ENCODE data around the gene SELENBP1.
A peak's percentile ranks its signal among the peaks of the same experiment; 100 is the strongest.

Gene SELENBP1

GRCh38 chr1:151344291-151344690 lies 28.2 kb downstream of the SELENBP1 start:
- no peak for DNase-seq (ENCODE audit: low read depth in 2 of 3, low spot score in 2 of 3)

- DNase-seq (ENCODE audit: low read depth in 2 of 3, low spot score in 2 of 3) = no peak
Measured at GRCh38 chr1:151343587-151343986, 28.9 kb downstream of the SELENBP1 start.

DNA sequence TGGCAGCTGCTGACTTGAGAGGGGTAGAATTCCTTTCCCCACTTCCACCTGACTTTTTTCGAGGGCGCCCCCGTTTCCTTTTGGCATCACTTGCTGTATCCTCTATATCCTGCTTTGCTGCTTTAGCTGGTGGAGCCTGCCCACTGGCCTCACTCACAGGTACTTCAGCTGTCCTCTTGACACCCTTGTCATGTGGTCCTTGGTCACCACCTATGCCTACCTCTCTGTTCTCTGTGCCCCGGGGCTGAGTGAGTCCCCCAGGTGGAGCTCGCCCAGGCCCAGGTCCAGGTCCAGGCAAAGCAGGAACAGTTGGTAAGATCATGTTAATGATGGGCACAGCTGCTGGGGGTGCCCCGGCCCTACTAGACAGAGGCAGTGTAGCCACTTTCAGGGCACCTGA lies 29.9 kb downstream of the SELENBP1 start:
- no peak for DNase-seq (ENCODE audit: low read depth in 2 of 3, low spot score in 2 of 3)

DNA sequence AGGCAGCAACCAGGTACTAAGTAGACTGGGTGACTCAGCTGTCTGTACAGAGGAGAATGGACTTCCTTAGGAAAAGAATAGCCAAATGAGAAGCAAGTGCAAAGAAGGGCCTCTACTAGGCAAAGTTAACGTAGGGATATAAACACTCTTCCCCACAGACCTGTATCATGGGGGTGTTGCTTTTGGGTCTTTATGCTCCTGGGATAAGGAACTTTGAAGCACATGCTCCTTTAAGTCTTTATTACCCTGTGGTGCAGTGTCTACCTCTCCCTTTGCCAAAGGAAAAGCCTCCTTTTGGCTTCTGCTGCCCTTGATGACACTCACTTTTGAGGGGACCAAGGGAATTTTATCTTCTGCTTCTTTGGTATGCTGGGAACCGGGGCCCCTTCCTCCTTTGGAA lies 30.5 kb downstream of the SELENBP1 start:
- DNase-seq (ENCODE audit: low read depth in 2 of 3, low spot score in 2 of 3) = no peak

DNA sequence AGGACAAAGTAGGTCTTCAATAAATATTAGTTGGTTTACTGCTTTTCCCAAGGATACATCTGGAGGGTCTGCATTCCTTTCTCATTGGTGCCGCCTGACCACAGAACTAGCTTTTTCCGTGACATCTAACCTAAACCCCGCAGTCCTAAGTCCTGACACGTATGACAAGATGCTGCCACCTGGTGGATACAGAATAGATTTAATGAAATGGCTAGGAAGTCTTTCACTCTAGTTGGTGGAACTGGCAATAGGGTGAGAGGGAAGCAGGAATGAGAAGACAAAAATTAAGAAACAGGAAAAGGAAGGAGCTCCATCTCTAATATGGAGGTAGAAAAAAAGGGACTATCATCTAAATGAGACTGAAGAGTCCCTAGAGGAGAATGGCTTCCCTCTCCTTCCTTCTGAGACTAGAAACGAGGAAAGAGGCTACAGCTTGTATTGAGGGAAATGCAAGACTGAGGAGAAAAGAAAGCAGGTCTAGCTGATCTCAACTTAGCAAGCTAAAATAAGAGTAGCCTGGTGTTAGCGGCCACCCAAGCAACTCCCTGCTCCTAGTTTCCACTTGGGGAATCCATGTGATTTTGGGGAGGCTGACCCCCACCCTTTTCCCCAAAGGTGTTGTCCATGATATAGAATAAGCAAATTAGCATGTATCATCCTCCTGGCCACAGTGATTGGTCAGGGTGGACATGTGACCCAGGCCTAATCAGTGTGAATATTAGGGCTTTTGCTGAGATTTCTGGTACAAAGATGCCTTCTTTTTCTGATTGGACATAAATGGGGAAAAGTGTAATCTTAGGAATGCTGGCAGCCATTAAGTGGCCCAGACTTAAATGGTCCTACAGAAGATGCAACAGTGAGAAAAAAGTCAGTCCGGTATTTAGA lies 31.4 kb downstream of the SELENBP1 start:
- no peak for DNase-seq (ENCODE audit: low read depth in 2 of 3, low spot score in 2 of 3)

DNA sequence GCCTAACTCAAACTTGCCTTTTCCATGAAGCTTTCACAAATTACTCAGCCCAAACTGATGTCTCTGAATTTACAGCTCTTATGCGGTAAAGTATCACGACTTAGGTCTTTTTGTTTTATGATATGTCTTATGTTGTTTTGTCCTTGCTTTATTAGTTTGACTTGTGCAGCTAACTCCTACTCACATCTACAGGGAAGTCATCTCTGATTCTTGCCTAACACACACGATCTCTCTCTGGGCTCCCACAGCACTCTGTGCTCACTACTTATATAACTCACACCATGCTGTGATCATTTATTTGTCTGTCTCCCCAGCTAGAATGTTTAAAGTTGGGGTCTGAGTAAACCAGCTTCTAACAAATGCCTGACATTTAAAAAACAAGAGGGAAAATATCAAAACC lies 35.9 kb downstream of the SELENBP1 start:
- no peak for DNase-seq (ENCODE audit: low read depth in 2 of 3, low spot score in 2 of 3)

GRCh38 chr1:151334822-151335221 lies 37.7 kb downstream of the SELENBP1 start:
- no peak for DNase-seq (ENCODE audit: low read depth in 2 of 3, low spot score in 2 of 3)

DNA sequence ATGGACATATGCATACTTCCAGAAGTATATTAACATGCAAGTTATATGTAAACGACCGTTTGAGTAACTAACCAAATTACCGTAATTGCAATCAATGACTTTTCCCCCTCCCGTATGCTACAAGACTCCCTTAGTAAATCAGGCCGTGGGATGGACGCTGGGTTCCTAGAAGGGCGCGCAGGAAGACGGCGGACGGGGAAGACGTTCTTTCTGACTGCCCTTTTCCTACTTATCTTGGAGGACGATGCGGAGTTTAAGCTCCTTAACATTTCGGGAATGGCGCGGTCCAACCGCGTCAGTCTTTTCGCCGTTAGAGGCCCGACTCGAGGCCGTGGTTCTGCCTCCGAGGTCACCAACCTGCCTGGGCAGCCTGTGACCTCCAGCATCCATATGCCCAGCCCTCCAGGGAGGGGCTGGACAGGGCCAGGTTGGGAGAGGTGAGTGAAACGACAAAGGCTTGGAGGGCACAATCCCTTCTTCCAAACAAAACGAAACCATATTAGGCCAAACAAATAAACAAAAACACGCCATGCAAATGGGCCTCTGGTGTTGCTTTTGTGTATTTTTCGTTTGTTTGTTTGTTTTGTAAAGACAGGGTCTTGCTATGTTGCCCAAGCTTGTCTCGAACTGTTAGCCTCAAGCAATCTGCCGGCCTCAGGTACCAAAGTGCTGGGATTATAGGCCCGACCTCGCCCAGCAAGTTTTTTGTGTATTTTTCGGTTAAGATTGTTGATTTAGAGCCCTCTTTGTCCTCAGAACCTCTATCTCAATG lies 44.4 kb downstream of the SELENBP1 start:
- no peak for DNase-seq (ENCODE audit: low read depth in 2 of 3, low spot score in 2 of 3)

GRCh38 chr1:151327223-151327902 lies 45.1 kb downstream of the SELENBP1 start, which contains the start of gene PI4KB:
PI4KB (minus strand) TSS chr1:151327416; CDS start chr1:151316481, 10,935 bp downstream.
- DNase-seq (ENCODE audit: low read depth in 2 of 3, low spot score in 2 of 3) = peak; percentile 47 to 63 (median 62)

DNA sequence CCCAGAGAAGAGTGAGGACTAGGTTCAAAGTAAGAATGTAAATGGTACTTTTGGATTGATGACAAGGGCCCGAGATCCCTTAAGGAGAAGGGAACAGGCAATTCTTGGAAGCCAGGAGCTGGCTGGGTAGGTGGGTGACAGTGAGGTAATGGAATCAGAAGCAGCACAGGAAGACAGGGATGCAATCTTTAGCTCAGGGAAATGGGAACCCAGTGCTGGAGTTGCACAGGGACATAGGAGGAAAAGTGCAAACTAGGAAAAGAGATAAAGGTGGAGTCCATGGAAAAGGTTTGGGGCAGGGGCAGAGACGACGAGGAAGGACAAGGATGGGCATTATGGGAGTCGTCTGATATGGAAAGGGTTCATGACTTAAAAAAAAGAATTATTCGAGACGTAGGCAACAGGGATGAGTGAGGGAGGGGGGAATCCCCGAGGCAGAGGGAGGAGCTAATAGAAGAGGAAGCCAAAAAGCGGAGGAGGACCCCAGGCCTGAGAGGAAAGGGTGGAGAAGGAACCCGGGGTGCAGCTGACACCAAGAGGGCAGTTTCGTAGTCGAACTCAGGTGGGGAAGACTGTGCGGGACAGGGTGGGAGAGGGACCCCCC lies 45.8 kb downstream of the SELENBP1 start:
- DNase-seq (ENCODE audit: low read depth in 2 of 3, low spot score in 2 of 3) = no peak

GRCh38 chr1:151325646-151326429 lies 46.7 kb downstream of the SELENBP1 start:
- no peak for DNase-seq (ENCODE audit: low read depth in 2 of 3, low spot score in 2 of 3)

- DNase-seq (ENCODE audit: low read depth in 2 of 3, low spot score in 2 of 3) = no peak
Measured at GRCh38 chr1:151325231-151325630, 47.3 kb downstream of the SELENBP1 start.

DNA sequence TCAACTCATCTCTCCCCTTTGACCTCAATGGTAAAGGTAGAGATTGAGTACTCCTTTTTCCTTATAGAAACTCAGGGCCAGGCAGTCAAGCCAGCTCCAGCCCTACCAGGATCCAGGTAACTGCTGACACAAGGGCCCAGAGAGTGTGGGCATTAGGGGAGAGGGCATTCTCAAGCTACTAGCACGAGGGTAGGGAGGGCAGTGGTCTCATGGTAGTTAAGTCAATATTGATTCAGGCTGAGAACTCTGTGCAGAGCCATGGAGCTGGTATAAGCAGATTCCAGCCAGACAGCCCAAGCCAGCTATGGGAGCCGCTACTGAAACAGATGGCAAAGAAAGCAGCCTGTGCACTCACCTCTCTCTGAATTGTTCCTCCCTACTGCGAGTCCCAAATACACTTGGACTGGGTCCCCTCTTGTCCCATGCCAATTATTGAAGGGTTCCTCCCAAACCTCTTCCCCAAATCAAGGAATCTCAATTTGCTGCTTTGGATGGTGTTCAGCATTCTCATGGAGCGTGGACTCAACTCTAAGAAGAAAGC lies 48.0 kb downstream of the SELENBP1 start:
- DNase-seq (ENCODE audit: low read depth in 2 of 3, low spot score in 2 of 3) = no peak

DNA sequence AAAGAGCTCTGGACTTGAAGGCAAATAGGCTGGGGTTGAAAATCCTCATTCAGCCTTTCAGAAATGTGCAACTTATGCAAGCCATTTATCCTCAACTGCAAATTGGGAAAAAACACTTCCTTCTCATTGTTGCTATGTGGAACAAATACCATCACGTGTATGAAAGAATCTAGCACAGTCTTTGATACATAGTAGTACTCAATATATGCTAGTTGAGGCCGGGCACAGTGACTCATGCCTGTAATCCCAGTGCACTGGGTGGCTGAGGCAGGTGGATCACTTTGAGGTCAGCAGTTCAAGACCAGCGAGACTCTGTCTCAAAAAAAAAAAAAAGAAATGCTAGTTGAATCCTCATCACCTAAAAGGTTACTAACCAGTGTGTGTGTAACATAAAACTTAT lies 53.5 kb downstream of the SELENBP1 start:
- DNase-seq (ENCODE audit: low read depth in 2 of 3, low spot score in 2 of 3) = no peak

DNA sequence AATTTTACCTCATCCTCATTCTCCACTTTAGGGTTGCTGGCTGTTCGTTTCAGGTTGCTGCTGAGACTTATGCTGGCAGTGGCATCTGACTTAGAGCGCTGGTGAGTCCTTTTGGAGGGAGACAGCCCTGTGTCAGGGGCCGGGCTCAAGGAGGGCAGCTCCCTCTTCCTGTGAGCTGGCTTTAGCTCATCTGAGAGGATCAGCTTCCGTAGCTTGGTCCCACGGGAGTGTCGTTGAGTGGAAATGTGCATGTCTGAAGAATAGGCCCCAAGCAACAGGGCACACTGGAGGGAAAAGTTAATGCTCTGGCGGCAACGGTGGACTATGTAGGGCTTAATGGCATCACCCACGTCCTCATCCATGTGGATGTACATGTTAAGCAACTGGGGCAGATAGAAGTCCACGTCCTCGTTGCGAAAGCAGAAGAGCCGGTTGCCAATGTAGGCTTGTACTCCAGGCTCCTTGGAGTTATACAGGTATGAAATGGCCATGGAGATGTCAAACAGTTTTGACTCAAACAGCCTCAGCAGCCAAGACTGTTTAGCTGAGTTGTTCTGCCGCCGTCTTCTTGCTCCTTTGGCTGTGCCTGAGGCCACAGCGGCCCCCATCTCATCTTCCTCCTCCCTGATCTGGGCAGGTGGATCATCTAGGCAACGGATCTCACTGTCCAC lies 56.8 kb downstream of the SELENBP1 start:
- no peak for DNase-seq (ENCODE audit: low read depth in 2 of 3, low spot score in 2 of 3)
